Stimulated activated CD4-positive, alpha-beta T cell treated with anti-CD3 and anti-CD28 coated beads, Interleukin-2, amount 100 ng/mL, for 48 hours (primary cell): ENCODE data around the gene CARD11.
A peak's percentile ranks its signal among the peaks of the same experiment; 100 is the strongest.
"Not testable (repeated sequence)": the region's sequence is repeated elsewhere in the genome, so short reads cannot be mapped to it uniquely, and the experiment has no call there.

Experiments
- DNase-seq, 2 donors: peaks; one replicate each; pipeline ENCODE4 v3.0.0-alpha.2; 2020

The CARD11 gene

DNA sequence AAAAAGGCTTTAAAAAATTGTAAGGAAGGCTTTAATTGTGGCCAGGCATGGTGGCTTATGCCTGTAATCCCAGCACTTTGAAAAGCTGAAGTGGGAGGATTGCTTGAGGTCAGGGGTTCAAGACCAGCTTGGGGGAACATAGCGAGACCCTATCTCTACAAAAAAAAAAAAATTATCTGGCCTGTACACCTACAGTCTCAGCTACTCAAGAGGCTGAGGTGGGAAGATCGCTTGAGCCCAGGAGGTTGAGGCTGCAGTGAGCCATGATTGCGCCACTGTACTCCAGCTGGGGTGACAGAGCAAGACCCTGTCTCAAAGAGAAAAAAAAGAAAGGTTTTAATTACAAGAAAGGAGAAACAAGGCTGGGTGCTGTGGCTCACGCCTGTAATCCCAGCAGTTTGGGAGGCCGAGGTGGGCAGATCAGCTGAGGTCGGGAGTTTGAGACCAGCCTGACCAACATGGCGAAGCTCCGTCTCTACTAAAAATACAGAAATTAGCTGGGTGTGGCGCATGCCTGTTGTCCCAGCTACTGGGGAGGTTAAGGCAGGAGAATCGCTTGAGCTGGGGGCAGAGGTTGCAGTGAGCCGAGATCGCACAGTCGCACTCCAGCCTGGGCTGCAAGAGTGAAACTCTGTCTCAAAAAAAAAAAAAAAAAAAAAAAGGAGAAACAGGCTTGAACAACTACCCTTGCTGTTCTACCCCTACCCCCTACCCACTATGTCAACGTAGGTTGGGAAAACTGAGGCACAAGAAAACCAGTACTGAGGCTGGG, 83.7 kb downstream of the CARD11 start:
- DNase-seq = no peak

DNA sequence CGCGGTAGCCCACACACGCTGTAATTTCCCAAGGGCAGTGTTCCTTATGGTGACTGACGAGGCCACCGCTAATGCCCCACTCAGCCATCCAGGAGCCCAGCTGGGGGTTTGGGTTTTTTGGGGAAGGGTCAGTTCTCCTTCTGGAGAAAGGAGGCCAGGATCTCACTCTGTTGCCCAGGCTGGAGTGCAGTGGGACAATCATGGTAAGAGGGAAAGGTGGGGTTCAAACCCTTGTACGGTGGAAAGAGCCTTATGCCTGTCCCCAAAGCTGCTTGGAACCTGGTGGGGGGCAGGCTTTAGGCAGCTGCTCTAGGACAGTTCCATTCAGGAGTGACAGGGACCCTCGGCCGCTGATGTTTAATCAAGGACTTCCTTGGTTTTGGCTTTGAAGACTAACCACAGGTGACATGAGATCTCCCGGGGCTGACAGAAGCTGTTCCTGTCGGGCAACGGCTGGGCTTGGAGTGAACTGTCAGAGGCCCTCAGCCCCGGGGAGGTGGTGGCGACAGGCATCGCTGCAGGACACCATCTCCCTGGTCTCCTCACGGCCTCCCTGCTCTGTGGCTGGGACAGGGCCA, 84.5 kb downstream of the CARD11 start:
- DNase-seq = no peak

DNA sequence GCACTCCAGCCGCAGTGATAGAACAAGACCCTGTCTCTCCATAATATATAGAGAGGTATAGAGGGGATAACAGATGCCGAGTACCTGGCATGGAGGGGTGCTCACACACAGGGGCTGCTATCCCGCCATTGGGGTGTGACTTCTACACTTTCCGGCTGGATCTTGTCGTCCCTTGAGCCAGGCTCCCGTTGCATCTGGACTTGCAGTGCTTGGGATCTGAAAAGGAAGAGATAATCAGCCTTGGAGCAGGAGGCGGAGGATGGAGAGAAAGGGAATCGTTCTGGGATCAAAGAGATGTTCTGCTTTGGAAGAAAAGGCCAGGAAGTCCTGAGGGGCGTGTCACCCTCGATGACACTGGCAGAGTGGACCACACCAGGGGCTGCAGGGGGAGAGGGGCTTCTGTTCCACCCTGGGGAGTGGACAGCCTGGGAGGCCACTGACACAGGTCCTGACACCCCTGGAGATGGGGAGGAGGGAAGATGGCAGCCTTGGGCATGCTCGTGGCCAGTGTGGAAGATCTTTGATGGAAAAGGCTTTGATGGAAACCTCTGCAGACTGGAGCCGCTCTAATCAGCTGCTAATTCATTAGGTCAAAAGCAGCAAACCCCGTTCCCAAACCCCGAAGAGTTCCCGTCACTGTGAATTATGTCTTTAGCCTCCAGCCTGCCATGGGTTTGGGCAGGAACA, 85.1 kb downstream of the CARD11 start:
- DNase-seq = no peak

DNA sequence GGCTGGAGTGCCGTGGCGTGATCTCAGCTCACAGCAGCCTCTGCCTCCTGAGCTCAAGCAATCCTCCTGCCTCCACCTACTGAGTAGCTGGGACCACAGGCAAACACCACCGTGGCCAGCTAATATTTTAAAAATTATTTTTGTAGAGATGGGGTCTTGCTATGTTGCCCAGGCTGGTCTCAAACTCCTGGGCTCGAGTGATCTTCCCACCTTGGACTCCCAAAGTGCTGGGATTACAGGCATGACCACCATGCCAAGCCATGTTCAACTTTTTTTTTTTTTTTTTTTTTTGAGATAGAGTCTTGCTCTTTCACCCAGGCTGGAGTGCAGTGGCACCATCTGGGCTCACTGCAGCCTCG, 86.3 kb downstream of the CARD11 start:
- not testable (repeated sequence) for DNase-seq

DNA sequence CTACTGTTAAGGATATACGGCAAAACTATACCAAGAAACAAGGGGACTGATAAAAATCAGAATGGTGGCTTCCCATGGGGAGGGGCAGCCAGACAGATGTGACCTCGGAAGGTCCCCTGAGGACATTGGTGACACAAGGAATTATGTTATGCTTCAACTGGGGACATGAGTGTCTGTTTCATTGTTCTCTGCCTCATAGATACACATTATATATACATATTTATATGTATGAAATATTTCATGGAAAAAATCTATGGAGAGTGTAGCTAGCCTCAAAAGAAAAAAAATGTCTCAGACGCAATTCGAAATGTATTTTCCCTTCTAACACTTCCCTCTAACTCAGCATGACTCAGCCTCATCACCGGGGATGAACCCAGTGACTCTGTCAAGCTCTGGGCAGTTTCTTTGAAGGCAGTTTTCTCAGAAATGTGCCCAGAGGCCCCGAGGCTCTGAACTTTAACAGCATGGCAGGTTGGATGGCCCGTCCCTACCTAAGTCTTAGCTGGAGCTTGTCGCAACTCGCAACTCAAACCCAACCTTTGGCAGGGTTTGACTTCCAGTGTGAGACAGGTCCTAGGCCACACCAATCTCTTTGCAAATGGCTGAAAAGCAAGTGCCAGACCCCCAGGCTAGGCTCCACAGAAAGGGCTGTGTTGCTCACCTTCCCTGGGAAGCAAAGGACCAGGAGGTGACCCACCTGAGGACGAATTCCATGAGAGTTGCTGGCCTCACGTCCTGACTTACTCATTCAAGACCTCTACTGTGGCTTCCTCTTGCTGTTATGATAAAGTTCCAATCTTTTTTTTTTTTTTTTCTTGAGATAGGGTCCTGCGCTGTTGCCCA, 86.9 kb downstream of the CARD11 start:
- DNase-seq = peak in 1 of 2 donors; percentile 49

DNA sequence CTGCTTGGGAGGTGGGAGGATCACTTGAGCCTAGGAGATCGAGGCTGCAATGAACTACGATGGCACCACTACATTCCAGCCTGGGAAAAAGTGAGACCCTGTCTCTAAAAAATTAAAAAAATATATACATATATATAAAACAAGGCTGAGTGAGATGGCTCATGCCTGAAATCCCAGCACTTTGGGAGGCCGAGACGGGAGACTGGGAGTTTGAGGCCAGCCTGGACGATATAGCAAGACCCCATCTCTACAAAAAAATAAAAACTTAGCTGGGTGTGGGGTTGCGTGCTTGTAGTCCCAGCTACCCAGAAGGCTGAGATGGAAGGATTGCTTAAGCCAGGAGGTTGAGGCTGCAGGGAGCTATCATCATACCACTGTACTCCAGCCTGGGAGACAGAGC, 87.6 kb downstream of the CARD11 start:
- no peak for DNase-seq

DNA sequence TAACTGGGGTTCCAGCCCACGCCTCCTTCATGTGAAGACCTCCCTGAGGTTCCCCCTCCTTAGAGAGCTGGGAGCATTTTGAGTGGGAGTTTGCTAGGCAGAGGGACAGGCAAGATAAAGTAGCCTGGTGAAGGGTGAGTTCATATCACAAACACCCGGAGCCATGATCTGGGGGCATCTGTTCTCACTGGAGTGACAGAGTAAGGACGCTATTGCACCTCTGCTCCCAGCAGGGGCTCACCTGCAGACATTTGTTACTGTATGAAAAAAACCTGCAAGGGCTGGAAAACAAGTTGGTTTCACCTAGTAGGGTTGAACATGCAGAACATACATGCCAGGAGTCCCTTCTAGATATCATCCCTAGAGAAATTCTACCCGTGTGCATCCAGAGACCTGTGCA, 88.4 kb downstream of the CARD11 start:
- DNase-seq = no peak

DNA sequence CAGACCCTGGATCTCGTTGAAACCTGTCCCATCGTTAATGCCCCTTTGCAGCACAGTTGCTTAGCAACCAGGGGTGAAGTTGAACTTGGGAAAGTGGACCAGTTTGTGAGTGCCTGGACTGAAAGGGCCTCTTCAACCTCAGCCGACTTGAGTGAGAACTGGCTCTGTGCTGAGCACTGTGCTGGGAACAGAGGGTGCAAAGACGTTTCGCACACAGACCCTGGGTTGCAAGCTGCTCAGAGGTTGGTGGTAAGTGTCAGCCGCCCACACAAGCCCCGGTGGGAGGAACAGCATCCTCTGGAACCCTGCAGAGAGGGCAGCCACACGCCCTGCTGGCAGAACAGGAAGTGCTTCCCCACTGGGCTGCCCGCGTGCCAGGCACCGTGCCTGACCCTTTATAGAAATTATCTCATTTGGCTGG, 89.2 kb downstream of the CARD11 start:
- no peak for DNase-seq

DNA sequence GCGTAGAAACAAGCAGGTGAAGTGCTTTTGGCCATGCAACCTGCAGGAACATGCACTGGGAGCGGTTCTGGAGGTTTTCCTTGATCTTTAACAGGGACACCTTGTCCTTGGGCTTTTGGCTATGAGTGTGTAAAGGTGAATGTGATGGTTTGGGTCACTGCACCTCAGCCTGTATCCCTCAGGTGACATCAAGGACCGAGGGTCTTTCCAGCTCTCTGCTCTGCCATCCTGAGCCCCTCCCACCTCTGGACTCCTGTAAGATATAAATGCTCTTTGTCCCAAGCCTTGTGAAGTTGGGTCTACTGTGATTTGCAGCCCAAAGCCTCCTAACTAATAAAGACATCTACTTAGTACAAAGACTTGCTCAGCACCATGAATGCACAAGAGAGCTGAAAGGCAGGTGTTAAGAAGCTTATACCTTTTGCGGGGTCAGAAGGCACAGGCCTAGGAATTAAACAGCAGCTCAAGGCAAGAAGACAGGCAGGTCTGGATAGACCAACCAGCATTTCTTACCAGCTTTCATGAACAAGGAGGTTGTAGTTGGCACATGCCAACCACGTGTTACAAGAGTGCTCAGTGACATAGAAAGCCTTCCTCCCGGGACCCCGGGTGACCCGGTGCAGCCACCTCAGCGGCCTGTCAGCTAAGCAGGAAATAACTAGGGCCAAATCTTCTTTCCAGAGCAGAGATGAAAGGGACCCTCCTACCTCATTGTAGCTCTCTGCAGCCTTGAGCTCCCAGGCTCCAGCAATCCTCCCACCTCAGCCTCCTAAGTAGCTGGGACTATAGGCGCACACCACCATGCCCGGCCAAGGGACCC, 89.9 kb downstream of the CARD11 start:
- no peak for DNase-seq

DNA sequence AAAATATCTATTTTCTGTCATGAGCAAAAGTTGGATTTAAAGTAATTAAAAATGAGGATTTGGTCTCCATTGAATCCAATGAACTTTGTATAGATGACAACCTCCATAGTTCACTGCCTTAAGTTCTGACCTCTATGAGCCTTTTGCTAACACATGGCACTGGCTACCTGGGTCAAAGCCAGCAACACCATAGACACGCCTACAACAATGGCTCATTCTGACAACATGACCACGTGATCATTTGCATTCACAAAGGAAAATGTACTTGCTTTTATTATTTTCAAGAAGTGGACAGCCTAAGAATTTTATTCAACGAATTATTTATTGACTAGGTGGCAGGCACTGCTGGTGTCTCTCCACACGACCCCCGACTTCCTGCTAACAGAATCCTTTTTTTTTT, 90.6 kb downstream of the CARD11 start:
- no peak for DNase-seq

DNA sequence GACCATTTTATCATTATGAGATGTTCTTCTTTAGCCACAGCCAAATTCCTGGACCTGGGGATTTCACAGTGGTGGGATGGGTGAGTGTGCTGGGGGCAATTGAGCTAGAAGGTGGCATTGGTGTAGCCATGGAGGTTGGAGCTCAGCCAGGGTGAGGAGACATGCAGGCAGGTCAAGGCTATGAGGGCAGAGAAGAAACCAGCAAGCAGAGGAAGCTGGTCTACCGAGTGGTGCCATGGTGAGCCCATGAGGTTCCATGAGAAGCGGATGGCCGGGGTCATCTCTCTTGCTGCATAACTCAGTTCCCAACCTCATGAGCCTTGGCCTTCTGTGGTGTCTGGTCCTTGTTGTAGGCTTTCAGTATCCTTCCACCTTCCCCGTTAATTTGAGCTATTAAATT, 91.4 kb downstream of the CARD11 start:
- DNase-seq = no peak

DNA sequence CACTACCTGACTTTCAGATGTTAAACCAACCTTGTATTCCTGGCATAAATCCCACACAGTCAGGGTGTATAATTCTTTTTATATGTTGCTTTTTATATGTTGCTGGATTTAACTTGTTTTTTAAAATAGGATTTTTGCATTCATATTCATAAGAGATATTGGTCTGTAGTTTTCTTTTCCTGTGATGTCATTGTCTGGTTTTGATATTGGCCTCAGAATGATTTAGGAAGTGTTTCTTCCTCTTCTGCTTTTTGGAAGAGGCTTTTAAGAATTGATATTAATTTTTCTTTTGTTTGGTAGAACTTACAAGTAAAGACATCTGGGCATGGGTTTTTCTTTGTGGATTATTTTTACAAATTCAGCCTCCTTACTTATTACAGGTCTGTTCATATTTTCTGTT, 93.1 kb downstream of the CARD11 start:
- no peak for DNase-seq

DNA sequence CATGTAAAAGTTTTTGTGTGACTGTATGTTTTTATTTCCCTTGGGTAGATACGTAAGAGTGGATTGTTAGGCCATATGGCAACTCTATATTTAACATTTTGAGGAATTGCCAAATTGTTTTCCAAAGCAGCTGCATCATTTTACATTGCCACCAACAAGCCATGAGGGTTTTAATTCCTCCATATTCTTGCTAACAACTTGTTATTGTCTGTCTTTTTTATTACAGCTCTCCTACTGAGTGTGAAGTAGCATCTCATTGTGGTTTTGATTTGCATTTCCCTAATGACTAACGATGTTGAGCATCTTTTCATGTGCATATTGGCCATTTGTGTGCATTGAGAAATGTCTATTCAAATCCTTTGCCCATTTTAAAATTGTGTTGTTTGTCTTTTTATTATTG, 94.9 kb downstream of the CARD11 start:
- DNase-seq = no peak

DNA sequence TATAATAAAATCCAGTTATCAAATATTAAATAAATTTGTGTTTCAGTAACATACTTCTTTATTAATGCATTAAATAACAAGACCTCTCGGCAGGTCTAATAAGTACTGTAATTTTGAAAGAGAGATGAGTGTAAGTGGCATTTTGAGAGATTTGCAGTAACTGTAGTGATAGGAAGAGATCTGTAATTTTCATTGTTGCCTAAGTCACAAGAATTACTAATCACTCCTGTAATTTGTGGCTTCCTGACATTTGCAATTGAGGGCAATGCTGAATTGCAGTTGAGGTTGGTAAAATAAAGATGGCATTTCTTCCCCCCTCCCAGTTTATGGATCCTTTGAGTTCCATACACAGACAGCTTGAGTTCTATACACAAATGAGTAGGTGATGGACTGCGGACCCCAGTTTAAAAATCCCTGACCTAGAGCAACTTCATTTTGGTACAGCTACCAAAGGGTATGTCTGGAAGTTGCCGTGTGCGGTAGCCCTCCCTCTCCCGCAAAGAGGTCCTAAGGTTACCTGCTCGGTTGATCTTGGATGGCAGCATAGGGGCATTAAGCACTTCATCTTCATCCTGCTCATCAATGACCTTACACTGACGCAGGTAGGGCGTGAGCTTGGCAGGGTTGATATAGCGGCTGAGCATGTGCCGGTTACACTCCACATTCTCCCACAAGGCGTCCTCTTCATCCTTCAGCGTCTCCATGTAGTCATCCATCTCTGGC, 96.4 kb downstream of the CARD11 start:
- no peak for DNase-seq

DNA sequence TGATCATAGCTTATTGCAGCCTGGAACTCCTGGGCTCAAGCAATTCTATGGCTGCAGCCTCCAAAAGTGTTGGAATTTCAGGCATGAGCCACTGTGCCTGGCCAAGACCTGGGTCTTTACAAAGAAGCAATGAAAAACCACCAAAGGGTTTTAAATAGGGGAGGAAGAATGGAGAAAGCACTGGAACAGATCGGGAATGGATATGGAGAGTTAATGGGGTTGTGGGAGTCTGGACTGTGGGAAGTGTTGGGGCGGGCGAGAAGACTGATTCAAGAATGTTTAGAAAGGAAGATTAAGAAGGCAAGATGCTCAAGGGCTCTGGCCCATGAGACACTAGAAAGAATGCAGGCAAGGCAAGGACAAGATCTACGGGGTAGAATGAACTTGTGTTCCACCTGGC, 98.5 kb downstream of the CARD11 start:
- no peak for DNase-seq

DNA sequence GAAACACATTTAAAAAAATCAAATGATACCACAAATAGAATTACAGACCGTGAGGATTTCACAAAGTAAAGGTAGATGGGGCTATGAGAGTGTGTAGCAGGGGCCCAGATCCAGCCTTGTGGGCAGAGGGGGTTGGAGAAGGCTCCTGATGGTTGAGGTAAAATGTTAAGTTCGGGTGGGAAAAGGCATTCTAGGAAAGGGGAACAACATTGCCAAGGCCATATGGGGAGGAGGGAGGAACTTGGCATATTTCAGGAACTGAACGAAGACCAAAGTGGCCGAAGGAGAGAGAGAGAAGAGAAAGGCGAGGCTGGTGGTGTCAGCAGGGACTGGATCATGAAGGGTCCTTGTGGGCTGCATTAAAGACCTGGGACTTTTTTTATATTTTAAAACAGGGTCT, 98.9 kb downstream of the CARD11 start:
- DNase-seq = no peak

DNA sequence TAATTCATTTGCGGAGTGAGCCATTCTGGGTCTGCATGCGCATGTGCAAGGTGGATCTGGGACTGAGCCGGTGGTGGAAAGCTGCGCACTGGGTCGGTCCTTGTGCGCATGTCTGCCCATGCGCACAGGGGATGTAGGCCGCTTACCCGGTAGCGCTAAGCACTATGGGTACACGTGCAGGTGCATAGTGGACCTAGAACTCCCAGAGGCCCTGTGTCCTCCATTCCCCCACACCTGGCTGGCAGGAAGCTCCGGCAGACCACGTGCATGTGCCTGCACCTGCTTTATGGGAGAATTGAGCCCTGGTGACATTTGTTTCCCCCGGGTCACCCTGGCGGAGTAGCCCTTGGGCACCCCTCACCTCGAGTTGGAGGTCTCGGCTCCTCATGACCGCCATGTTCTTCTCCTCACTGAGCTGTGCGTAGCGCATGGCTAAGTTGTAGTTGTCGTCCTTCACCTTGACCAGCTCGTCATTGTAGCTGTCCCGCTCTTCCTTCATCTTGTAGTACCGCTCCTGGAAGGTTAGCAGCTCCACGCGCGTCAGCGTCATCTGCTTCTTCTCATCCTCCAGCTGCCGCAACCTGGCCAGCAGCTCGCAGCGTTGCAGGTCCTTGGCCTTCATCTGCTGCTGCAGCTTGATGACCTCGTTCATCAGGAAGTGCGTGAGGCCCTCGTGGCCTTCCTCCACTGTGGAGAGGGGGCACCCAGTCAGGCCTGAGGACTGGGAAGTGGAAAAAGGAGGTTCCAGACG, 99.6 kb downstream of the CARD11 start:
- no peak for DNase-seq

DNA sequence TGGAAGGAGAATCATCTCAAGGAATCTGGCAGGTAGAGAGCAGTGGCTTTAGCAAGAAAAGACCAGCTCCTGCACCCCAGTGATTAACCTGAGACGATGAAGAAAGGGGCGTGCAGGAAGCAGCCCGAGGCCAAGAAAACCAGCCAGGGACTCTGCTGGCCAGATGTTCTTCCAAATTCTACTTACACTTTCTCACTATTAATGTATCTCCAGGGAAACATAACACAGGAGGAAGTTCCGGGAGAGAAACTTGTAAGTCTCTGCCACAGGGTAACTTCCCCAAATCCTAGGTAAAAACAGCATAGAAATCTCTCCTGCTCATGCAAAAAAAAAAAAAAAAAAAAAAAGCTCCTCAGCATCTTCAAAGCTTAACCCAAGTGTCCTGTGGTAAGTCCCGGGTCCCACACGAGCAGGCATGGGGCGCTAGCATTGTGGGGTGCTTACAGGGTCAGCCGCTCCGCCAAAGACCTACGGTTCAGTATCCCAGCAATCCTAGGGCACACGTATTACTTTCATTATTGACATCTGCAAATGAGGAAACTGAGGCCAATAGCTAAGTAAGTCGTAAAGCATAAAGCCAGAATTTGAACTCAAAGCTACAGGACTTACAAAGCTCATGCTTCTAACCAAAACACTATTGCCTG, 102.3 kb downstream of the CARD11 start:
- DNase-seq = no peak

DNA sequence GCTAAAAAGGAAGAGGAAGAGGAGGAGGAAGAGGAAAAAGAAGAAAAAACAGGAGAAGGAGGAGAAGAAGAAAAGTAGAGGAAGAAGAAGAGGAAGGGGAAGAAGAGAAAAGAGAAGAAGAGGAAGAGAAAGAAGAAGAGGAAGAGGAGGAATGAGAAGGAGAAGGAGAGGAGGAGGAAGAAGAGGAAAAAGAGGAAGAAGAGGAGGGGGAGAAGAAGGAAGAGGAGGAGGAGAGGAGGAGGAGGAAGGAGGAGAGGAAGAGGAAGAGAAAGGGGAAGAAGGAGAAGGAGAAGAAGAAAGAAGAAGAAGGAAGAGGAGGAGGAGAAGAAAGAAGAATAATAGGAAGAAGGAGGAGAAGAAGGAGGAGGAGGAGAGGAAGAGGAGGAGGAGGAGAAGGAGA, 103.2 kb downstream of the CARD11 start:
- no peak for DNase-seq

DNA sequence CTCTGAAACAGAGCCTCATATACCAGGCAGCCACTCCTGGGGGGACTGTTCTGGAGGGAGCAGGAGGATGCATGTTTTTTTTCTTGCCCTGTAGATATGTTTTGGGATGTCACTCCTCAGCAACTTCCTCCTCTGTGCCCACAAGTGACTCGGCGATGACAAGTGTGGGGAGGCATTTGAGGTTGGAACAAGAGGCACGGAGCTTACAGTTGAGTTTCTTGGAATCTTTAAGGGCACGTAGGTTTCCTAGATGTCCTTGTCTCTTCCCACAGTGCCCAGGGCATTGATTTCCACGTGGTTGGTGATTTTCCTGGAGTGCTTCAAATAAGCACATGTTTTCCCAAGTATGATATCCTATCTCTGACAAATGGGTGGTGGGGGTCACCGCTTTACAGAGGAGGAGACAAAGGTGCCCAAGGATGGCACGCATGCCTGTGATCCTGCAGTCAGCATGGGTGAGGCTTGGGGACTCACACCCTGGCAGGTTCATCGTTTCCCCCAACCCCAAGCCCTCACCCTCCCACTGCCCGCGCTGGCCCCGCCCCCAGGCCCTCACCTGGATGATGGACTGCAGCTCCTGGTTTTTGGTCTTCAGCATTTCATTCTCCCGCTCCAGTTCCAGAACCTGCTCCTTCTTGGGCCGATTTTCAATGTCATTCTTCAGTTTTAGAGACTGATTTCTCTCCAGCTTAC, 104.3 kb downstream of the CARD11 start:
- DNase-seq = no peak
